Smooth muscle cell of the umbilical artery (primary cell): ENCODE data around the gene UBE3D. TPM values are rescaled to one million over a fixed set of nuclear protein-coding genes. Genes with fewer than 3 reads are reported as not detected.

Source experiments
- total RNA-seq: library from RNA; depleted of rRNA; stranded (reverse); fragments of >200 nt; gene quantifications from 2 replicates; pipeline ENCODE4 v1.2.3, GENCODE V29; 2014

UBE3D gene
- total RNA-seq = 7.2 and 8.9 TPM in 2 replicates

DNA sequence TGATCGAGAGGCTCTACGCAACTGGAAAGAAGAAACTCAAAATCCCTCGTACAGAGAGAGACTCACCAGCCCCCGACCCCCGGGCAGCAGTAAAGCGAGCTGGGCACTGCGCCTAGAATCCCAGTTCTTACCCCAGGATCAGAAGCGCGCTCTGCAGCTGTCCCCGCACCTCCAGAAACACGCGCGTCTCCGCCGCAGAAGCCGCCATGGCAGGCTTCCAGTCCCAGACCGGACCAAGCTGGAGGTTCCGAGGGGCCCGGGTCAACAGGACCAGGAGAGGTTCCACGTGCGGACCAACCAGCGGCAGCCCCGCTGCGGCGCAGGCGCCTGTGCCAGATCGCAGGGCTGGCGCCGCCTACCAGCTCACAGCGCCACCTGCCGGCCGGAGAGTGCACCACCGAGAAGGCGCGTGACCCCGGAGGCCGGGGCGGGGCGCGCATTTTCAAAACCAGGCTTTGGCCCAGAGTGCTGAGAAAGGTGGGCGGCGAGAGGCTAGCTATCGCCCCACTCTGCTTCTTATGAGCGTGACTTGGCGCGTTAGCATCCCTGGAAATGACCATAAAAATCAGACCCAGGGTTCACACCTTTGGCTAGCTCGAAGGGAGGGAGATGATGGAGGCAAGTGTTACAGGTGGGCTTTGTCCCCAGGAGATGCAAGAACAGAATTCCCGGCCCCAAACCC is at the start of gene UBE3D:
Gene UBE3D (minus strand): TSS at position 331 of the 682 bp plus-strand sequence. CDS start 123 bp downstream, at position 208.

DNA sequence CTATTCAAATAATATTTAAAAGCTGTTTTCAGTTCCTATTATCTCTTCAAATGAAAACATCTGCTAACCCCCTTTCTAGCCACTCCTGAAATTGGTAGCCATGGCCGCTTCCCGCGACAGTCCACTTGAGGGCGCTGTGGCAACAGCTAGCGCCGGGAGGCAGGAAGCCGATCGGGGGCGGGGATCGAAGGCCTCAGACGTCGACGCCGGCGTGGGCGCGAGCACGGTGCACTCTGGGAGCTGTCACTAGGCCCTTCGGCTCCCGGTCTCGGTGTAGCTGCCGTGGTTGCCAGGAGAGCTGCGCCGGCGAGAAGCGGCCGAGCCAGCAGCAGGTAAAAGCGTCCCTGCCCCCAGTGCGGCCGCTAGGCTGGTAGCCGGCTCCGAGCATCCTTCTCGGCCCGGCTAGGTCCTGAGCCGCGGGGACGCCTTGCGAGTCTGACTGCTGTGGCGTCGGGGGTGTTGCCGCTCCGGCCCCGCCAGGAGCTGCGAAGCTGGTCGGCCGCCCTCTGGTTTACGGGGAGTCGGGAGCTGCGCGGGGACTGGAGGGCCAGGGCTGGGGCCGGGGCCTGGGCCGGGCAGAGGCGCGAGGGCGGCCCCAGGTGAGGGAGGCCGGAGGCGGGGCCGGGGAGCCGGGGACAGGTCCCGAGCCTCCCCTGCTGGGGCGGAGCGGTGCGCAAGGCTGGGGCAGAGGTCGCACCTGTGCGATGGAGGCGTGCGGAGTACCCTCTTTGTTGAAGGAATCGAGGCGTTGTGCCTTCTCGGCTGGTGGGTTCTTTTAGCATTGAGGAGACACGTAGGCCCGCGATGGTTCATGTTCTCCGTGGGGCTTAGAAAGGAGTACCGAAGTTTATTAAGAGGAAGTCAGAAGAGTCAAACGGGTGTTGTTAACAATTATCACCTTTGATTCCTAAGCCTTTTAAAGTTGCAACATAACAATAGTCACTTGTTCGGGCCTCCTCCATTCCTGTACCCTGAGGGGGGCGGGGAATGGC is 2.1 kb upstream of the UBE3D start, which contains the start of gene DOP1A:
Gene DOP1A (plus strand): TSS at position 224 of the 992 bp plus-strand sequence. CDS start 29,307 bp downstream, outside the sequence.

Other genes starting within 250 kb of the UBE3D start
- gene DOP1A, start 1.8 kb upstream of the UBE3D start, total RNA-seq = 30.4 and 33.9 TPM in 2 replicates
- 247 and 279 TPM in 2 replicates for gene PGM3, start 127.4 kb upstream of the UBE3D start, total RNA-seq
- gene RWDD2A, start 127.5 kb upstream of the UBE3D start, total RNA-seq = 4.8 and 5.2 TPM in 2 replicates